GM21423 (cell line): ENCODE data around the gene TSACC.
"Not testable (repeated sequence)": the region's sequence is repeated elsewhere in the genome, so short reads cannot be mapped to it uniquely, and the experiment has no call there.

Experiments used
- ATAC-seq: cut with Tn5 transposase; IDR thresholded peaks from one replicate; pipeline ENCODE4 v1.9.1; 2021; ENCODE audit warnings: mild to moderate bottlenecking, moderate library complexity; ENCODE audit not compliant: unreplicated experiment

TSACC gene

GRCh38 chr1:156346035-156346434 lies 7.7 kb downstream of the TSACC start:
- ATAC-seq = not testable (repeated sequence)

GRCh38 chr1:156346636-156347035 lies 8.3 kb downstream of the TSACC start:
- no peak for ATAC-seq

GRCh38 chr1:156347331-156347730 lies 9.0 kb downstream of the TSACC start:
- no peak for ATAC-seq

DNA sequence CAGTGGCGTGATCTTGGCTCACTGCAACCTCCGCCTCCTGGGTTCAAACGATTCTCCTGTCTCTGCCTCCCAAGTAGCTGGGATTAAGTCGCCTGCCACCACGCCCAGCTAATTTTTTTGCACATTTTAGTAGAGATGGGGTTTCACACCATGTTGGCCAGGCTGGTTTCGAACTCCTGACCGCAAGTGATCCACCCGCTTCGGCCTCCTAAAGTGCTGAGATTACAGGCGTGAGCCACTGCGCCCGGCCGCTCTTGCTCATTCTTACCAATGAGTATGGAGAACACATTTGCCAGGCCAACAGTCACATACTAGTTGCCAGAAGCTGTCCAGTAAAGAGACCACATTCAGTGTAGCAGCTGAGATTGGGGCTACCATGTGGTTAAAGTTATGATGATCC lies 14.2 kb downstream of the TSACC start:
- not testable (repeated sequence) for ATAC-seq

DNA sequence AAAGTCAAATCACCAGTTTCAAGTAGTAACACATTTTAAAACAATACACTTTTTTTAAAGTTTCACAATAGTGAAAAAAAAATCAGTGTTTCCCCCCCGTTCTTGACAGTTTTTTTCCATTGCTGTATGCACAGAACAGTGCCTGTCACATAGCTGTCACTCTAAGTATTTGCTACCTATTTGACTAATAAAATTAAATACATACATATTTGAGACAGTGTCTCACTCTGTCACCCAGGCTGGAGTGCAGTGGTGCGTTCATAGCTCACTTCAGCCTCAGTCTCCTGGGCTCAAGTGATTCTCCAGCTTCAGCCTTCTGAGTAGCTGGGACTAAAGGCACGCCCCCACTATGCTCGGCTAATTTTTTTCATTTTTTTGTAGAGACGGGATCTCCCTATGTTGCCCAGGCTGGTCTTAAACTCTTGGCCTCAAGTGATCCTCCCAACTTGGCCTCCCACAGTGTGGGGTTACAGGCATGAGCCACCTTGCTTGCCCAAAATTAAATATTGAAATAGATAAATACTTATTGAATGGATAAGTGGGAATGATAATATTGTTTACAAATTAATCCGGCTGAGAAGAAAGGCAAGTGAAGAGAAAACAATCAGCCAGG lies 18.0 kb downstream of the TSACC start:
- no peak for ATAC-seq

DNA sequence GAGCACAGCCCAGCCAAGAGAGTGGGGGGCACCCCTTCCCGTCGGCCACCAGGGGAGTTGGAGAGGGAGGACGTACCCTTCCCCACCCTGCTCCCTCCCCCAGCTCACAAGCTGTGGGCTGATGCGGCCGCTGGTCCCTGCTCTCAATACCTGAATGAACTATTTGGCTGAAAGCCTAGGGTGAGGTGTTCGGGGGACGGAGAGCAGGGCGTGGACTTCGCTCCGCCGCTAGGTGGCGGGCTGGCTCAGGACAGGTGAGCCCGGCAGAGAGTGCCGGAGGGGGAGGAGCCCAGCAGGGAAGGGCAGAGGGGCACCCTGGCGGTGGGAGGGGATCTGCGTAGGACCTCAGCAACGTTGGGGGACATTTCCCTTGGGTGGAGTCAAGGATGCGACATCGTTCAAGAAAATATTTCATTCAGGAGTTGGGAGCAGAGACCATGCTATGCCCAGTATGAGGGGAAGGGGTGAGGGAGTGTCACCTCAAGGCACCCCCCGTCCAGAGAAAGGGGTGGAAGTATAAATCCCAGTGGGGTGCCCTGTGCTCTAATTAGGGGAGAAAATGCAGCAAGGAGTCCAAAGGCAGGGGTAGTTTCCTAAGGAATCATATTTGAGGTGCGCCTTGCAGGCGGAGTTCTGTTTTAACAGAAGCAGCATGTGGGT lies 18.7 kb downstream of the TSACC start:
- no peak for ATAC-seq

DNA sequence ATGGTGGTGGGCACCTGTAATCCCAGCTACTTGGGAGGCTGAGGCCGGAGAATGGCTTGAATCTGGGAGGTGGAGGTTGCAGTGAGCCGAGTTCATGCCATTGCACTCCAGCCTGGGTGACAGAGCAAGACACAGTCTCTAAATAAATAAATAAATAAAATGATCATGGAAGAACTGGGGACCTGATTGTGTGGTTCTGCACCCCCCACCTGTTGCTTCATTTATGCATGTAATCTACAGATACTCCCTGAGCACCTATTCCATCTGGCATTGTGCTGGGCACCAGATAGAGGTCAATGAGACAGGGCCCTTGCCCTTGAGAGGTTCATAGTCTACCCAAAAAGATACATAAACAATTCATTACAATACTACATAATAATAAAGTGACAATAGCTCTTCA lies 19.7 kb downstream of the TSACC start:
- no peak for ATAC-seq

DNA sequence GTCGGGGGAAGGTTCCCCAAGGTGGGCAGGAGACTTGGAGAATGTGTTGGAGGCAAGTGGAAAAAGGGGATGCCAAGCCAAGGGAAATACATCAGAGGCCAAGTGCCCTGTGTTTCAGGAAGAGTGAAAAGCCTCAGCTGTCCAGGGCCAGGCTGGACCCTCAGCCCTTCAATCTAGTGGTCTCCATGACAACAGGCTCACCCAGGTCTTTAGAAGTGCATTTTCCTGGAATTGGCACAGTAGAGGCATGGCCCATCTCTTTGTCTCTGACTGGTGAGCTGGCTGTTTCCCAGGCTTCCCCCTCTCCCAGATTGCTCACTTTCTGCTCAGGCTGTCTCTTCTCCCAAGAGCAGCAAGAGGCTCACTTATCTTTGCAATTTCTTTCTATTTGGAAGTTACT lies 20.3 kb downstream of the TSACC start:
- ATAC-seq = no peak

DNA sequence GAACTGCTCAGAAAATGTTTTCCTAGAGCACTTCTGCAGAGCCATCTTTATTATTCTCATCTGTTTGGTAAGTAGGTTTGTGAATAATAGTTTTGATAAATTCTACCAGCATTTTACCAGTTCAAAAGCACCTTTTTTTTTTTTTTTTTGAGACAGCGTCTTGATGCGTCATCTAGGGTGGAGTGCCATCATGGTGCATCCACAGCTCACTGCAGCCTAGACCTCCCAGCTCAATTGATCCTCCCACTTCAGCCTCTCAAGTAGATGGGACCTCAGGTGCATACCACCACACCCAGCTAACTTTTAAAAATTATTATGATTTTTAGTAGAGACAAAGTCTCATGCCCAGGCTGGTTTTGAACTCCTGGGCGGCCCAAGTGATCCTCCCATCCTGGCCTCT lies 20.9 kb downstream of the TSACC start:
- ATAC-seq = no peak

GRCh38 chr1:156359973-156360372 lies 21.6 kb downstream of the TSACC start:
- ATAC-seq = no peak

DNA sequence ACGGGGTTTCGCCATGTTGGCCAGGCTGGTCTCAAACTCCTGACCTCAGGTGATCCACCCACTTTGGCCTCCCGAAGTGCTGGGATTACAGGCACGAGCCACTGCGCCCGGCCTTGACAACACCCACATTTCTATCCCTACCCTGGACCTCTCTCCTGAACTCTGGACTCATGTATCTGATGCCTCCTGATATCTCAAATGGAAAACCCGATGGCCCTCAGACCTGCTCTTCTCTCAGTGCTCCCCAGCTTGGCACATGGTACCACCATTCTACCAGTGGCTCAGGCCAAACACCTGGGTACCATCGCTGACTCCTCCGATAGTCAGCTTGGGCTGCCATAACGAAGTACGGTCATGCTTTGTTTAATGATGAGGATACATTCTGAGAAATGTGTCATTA lies 22.2 kb downstream of the TSACC start:
- ATAC-seq = no peak

GRCh38 chr1:156365754-156366153 lies 27.4 kb downstream of the TSACC start:
- ATAC-seq = no peak

DNA sequence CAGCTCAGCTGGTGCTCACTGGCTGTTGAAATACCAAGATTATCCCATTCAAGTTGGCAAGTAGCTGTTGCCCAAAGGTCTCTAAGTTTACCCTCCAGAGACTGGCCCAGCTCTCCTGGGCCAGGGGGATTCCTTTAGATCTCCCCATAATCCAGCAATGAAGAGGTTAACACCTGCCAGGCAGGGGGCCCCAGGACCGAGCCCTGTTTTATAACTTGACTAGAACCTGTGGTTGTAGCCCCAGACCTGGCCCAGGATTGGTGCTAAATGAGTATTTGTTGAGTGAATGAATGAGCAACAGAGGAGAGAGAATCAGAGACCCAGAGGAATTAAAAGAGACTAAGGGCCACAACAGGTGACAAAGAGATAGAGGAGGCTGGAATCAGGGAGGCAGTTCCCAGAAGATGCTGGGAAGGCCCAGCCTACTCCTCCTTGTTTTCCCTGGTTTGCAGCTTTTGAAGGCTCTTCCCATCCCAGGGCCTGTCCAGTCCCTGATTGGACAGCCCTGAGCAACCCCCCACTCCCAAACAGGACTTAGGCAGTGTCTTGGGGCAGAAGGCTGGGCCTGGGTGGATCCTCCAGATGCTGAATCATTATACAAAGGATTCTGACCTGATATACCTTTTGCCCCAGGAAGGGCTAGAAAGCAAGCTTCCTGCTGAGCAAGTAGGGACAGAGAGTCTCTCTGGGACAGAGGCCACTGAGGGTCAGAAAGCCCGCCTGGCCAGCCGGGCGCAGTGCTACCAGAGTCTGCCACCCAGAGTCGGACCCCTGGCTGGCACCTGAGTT lies 28.2 kb downstream of the TSACC start:
- ATAC-seq = no peak

DNA sequence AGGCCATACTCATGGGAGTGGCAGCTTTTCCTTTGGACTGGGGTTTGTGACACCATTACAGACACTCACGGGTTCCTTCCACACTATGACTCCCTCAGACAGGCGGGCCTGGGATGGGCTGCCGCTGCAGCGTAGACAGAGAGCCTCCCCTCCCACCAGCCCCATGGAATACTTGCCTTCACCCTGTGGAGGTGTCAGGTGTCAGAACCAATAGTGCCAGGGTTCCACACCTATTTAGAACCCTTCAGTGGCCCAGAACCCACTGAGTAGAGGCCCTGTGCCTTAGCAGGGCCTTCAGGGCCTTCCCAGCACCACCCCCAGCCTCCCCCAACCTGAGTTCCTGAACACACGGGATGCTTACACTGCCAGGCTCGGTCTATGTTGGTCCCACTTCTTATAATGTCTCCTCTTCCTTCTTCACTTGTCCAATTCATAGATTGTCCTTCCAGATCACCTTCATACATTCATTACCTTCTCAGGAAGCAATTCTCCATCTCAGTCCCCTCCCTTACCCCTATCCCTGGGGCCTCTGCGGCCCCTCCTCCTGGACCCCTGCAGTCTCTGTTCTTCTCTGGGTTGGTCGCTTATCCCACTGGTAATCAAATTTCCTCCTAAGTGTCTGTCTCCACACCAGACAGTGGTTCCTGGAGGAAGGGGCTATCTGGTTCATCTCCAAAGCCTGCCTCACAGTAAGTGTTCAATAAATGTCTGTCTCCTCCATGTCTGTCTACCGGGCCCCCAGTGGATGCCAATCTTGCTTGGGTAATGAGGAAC lies 29.2 kb downstream of the TSACC start:
- no peak for ATAC-seq

DNA sequence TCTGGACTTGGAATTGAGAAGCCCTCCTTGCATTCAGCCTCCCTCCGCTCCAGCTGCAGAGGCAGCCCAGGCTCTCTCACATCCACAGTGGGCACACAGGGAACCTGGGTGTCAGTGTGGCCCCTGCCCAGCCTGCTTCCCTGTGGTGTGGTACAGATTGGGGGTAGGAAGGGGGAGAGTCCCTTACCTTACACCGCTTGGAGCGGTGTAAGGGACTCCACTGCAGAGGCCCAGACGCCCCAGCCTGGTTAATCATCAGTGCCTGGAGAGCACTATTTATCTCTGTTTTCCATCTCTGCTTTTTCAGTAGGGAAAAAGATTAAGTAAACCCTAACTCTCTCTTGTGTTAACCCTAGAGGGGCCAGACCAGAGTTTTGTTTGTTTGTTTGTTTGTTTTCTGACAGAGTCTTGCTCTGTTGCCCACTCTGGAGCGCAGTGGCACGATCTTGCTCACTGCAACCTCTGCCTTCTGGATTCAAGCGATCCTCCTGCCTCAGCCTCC lies 29.9 kb downstream of the TSACC start:
- ATAC-seq = no peak

DNA sequence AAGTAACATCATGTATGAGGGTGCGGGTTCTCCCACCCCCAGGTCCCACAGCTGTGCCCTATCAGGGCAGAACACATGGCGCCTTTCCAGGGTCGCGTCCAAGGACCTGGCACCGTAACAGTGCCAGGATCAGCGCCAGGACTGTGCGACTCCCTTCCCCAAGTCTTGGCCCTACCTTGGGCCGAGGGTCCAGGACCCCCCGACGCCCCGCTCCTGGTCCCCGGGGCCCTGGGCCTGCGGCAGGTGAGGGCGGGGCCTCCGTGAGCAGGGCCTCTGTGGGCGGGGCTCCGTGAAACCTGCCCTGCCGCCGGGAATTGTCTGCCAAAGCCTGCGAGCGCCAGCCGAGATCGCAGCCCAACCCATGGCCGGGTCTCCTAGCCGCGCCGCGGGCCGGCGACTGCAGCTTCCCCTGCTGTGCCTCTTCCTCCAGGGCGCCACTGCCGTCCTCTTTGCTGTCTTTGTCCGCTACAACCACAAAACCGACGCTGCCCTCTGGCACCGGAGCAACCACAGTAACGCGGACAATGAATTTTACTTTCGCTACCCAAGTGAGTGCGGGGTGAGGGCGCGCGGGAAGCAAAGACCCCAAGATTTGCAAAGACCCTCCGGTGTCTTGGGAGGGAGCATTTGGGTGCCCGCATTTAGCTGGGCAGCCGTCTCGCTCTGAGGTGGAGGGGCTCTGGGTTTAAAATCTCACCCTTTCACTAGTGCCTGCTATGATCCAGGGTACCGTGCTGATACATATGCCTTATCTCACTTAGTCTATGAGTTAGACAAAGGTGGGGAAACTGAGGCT lies 30.8 kb downstream of the TSACC start, which contains the start of gene RHBG:
TSS of gene RHBG (plus strand) at position 323 of the 796 bp plus-strand sequence. CDS start at position 362, 39 bp downstream.
- no peak for ATAC-seq

GRCh38 chr1:156369685-156370286 lies 31.5 kb downstream of the TSACC start:
- ATAC-seq = not testable (repeated sequence)

DNA sequence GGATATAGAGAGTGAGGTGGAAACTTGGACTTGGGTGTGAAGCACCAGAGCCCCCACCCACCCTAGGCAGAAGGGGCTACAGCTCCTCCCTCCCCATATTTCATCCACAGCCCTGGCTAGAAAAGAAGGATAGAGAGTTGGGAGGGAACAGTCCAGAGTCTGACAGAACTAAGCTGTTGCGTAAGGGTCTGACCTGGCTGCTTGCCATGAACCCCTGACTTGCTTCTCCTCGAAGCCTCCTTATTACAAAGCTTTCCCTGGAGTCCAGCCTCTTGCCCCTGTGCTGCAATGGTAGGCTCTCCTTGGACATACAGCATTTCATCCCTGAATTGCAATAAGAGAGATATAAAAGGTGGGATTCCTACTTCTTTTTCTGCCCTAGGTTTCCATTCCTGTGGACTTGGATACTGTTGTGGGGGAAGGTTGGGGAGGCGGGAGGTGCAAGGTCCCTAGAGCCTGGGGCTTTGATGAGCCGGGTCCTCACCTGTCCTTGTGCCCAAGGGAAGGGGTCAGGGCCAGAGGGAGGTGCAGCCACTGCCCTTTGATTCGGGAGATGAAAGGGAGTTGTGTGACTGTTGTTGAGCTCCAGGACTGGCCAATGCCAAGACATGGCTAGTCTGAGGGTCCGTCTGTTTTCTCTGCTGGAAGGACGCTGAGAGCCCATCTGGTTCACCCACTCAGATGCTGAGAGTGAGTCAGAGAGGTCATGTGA lies 33.4 kb downstream of the TSACC start:
- ATAC-seq = no peak

DNA sequence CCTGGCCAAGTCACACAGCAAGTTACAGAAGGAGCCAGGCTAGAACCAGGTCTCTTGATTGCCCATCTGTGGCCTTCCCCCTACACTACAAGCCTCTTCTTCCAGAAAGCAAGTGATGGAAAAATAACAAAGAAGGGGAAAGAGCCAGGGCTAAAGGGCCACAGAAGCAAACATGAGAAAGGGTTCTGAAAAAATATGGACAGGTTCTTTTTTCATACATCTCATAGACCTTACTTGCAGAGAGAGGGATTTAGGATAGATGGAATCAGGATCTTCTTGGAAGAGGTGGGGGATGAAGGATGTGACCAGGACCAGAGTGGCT lies 33.9 kb downstream of the TSACC start:
- no peak for ATAC-seq
